Stimulated activated CD4-positive, alpha-beta T cell treated with anti-CD3 and anti-CD28 coated beads, TNF-alpha, amount 100 ng/mL, for 48 hours (primary cell): Measurements from ENCODE around the gene GPBAR1.
"Not testable (repeated sequence)": the region's sequence is repeated elsewhere in the genome, so short reads cannot be mapped to it uniquely, and the experiment has no call there.

Experiments
- DNase-seq, 3 donors: peaks; one replicate each; pipeline ENCODE4 v3.0.0-alpha.2; 2020; ENCODE audit warnings: low read depth in 3 of 3

Gene GPBAR1

DNA sequence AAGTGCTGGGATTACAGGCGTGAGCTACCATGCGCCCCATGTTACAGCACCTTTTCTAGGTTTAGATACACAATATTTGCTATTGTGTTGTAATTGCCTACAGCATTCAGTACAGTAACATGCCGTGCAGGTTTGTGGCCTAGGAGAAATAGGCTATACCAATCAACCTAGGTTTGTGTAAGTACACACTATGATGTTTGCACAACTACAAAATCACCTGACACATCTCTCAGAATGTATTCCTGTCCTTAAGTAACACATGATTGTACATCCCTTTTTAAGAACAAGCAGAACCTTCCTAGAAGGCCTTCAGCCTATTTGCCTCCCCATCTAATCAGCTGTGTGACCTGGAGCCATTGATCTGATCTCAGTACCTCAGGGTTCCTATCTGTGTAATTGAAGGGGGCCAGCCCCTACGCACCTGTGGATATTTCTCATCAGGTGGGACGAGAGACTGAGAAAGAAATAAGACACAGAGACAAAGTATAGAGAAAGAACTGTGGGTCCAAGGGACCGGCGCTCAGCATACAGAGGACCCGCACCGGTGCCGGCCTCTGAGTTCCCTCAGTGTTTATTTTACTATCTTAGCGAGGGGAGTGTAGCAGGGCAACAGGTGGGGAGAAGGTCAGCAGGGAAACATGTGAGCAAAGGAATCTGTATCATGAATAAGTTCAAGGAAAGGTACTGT lies 50.2 kb downstream of the GPBAR1 start:
- DNase-seq = no peak

DNA sequence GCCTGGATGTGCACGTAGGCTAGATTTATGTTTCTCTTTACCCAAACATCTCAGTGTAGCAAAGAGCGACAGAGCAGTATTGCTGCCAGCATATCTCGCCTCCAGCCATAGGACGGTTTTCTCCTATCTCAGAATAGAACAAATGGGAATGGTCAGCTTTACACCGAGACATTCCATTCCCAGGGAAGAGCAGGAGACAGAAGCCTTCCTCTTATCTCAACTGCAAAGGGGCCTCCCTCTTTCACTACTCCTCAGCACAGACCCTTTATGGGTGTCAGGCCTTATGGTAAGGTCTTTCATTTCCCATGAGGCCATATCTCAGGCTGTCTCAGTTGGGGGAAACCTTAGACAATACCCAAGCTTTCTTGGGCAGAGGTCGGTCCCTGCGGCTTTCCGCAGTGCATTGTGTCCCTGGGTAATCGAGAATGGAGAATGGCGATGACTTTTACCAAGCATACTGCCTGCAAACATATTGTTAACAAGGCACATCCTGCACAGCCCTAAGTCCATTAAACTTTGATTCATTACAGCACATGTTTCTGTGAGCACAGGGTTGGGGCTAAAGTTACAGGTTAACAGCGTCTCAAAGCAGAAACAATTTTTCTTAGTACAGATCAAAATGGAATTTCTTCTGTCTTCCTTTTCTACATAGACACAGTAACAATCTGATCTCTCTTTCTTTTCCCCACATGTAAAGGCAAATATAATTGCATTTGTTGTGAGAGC lies 50.9 kb downstream of the GPBAR1 start:
- not testable (repeated sequence) for DNase-seq

DNA sequence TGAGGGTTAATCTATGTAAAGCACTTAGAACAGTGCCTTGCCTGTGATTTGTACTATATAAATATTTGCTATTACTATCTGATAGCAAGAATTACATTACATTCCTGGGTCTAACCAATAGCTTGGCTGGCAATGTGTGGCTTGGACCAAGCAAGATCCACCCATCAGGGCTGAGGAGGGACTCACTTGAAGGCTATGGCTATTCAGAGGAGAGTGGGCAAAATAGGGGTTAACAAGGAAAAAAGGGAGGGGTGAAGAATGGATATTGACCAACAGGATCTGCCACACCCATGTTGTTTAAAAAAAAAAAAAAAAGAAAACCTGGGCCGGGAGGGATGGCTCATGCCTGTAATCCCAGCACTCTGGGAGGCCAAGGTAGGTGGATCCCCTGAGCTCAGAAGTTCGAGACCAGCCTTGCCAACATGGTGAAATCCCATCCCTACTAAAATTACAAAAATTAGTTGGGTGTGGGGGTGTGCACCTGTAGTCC lies 51.5 kb downstream of the GPBAR1 start:
- no peak for DNase-seq

- no peak for DNase-seq
These were observed 52.5 kb downstream of the GPBAR1 start for GRCh38 chr2:218313356-218313755.
